HG03565 (cell line): ENCODE data around the gene FSTL4.
"Not testable (repeated sequence)": the region's sequence is repeated elsewhere in the genome, so short reads cannot be mapped to it uniquely, and the experiment has no call there.

ENCODE experiments used
- ATAC-seq: cut with Tn5 transposase; IDR thresholded peaks from one replicate; pipeline ENCODE4 v1.9.1; 2021; ENCODE audit warnings: mild to moderate bottlenecking, moderate library complexity; ENCODE audit not compliant: unreplicated experiment

The FSTL4 gene

DNA sequence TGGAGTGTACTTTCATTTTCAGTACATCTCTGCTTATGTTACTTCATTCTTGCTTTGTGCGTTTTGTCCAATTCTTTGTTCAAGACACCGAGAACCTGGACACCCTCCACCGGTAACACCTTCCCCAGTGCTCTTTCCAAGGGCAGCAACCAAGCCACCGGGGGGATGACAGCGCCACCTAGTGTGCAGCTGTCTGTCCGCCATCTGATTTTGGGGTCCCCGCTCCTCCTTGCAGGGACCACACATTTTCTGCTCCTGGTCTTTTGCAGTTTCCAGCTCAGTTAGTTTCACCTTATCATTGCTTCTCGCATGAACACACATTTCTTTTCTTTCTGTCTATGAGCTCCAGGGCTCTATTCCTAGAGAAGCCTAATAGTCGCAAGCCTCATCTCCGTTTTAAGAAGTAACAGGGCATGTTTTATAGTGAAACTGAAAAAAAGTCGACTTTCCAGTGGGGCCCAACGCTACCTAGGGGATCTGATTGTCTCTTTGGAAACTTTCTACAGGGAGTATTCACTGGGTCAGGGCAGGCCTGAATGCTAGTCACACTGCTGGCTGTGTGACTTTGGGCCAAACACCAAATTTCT lies 152.1 kb downstream of the FSTL4 start:
- no peak for ATAC-seq

DNA sequence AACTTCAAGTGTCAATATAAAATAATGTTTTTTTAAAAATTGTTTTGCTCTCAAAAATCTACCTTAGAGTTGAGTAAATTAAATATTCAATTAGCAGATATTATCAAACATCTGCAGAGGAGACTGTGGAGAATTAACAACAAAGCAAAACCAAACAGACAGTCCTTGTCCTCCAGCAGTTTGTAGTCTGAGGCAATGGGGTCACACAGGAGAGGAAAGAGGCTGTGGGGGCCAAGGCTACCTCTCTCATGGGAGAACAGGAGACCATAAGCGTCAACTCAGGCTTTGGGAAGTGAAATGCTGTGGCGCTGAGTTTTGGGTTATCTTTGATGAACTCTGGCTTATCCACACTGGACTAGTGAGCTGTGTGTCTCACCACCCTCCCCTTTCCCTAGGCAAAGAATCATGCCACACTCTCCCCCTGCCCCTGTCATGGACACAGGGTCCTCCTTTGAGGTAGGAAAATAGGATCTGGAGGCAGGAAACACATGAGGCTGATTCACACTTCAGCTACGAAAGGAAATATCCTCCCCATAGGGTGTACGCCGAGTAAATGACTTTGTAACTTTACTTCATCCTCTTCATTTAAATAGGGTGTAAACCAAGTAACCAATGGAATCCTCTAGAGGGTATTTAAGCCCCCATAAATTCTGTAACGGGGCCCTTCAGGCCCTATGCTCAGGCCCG lies 152.7 kb downstream of the FSTL4 start:
- ATAC-seq, result no peak

DNA sequence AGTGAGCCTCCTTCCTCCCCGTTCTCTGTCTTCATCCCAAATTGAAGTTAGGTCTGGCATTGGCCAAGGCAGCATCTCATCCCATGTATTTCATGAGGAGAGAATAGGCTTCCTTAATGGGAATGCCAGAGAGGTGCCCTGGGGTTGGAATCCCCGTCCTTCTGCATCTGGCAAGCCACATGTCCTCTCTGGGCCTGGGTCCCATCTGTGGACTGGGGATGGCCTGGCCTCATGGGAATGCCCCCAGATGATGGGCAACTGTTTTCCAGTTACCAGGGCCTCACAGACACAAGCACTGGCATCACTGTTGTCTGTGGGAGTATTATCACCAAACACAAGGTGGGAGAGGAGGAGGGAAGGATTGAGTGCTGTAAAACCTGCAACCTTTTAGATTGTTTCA lies 153.9 kb downstream of the FSTL4 start:
- ATAC-seq, result no peak

DNA sequence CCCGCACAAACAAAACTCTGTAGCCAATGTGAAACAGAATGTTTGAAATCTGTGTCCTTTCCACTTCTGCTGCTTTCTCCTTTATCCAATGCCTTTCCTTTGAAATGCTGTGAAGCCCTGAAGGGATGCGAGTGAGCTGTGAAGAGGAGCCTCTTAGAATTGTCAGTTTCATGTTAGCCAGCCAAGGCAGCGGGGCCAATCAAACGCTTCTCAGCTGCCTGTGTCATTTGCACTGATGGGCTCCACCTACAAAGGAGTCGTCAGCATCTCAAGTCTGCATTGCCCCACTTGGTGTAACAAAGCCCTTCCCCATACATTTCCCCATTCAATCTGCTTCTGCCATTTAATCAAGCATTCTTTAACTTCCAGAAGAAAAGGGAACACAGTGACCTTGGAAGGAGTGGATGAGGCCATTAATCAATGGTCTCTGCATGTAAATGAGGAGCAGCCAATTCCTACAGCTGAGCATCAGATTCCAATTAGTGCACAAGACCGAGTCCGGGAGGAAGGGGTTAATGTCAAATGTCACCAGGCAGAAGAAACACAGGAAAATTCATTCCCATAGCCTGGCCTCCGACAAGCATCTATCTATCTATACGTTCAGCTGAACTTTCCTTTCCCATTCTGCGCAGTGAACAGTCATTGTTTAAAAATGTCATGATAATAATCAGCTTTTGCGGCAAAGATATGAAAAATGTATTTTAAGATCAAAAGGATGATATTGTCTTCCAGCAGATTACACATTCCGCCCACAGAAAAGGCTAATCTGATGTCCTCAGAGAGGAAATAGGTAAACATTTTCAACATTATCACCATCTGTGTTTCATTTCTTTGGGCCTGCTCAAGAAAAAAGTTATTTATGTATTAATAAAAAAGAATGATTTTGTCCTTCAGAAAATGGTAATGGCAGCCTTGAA lies 154.6 kb downstream of the FSTL4 start:
- no peak for ATAC-seq

DNA sequence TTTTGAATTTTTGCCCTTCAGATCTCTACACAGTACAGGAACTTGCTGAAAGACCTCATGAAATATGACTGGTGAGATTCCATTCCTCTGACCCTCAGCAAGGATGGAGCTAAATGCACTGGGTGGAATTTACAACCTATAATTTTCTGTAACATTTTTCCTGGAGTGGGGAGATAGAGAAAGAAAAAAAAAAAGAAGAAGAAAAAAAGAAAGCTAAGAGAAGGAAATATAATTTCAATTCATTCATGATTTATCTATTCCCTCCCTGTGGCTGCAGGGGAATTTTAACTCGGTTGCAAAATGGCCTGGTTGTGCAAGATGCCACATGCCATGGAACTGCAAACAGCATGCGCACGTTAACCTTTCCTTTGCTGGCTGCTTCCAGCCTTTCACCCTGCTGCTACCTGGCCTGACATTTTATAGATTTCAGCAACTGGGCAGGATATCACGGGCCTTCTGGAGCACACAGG lies 155.4 kb downstream of the FSTL4 start:
- ATAC-seq, result no peak

DNA sequence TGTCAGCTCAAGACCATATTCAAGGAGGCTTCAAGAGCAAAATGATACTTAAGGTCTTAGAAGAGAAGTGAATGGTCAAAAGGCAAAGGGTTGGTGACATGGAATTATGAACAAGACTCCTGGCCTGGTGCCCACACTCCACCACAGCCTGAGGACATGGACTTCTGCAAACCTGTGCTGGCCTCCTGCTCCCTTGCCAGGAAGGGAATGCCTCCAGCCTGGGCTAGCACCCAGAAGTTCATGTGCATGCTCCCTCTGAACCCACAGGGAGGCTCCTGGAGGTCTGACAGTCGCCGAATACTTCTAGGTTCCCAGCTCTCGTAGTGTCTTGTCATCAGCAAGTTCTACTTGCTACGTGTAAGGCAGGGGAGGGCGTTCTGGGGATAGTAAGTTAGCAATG lies 156.7 kb downstream of the FSTL4 start:
- no peak for ATAC-seq

DNA sequence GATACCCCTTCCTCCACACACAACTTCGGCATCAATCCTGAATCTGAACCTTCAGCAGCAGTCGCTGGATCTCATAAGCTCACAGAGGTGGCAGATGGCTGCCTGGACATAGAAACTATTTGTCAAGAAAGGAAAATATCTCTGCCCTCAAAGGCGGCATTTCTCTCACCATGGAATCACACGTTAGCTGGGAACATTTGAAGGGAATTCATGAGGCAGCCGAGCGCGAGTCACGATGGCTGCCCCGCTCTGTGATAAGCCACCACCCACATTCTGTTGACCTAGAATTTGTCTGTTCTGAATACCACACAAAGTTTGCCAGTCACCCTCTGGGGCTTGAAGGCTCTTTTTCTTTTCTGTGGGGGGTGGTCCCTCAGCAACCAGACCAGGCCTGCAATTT lies 157.9 kb downstream of the FSTL4 start:
- ATAC-seq, result no peak

DNA sequence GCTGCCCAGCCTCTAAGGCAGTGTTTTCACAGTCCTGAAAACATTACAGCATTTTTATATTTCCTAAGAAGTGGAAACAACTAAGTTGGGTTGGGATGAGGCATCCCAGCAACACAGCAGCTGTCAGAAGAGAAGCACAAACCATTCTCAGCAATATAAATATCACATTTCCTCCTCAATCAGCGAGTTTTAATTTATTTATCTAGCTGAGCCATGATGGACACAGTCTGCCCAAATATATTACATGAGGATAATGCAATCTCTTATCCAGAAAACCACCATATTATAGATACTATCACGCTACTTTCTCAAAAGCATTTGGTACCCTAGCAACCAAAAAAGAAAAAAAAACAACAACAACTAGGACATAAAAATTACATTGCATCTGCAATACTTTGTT lies 158.5 kb downstream of the FSTL4 start:
- no peak for ATAC-seq

DNA sequence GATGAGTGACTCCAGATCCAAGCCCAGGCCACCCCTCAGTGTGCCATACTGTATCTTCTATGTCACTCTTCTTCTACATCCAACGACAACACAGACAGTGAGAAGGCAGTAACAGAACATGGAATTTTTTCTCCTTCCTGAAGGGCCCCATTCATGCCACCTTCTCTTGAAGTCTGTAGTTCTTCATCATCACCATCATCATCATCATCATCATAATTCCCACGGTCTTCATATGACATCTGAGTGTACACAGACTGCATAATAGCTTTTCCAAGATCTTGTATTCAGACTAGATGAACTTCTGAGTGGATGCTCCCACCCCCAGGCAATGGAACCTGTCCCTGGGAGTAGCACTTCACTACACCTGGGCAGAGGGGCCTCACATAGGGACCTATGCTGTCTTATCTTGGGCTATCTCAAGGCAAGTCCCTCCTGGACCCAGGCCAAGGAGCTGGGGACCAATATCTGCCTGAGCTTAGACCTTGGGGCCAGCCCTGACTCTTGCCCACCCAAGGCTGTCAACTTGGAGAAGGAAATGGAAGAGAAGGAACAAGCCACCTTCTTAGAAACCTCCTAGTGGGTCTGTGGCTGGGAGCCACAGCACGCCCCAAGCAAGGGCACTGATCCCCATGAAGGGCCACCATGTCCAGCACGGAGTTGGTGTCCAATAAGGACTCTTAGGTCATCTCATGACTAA lies 159.1 kb downstream of the FSTL4 start:
- ATAC-seq, result no peak

DNA sequence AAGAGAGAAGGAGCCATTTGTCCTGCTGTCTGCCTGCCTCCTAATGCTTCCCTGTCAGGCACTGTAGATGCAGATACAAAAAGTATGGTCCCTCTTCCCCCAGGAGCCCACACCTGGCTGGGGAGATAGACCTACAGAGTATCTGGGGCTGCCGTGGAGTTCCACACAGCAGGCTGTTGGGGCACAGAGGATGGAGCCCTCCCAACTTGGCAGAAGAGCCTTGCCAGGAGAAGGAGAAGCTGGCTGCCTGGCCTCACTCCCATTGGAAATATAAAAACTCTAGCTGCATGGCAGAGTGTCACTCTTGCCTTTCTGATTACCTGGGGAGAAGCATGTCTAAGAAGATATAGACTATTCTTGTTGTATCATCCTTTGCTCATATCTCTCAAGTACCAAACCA lies 160.4 kb downstream of the FSTL4 start:
- ATAC-seq, result no peak

DNA sequence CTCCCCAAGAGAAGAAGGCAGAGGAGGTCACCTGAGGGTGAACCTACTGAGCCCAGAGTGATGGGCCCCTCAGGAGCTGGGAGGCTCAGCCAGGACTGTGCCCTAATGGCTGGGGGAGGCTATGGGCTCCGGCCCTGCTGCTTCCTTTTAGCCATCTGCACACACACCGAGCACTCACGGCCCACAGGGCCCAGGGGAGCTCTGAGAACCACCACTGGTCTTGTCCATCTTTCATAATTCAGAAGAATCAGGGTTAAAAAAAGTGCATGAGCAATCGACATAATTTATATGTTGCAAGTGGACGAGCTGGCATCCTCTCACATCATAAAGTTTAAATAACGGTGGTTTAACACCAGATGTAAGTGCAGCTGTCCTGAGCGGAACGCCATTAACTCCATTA lies 162.1 kb downstream of the FSTL4 start:
- no peak for ATAC-seq

DNA sequence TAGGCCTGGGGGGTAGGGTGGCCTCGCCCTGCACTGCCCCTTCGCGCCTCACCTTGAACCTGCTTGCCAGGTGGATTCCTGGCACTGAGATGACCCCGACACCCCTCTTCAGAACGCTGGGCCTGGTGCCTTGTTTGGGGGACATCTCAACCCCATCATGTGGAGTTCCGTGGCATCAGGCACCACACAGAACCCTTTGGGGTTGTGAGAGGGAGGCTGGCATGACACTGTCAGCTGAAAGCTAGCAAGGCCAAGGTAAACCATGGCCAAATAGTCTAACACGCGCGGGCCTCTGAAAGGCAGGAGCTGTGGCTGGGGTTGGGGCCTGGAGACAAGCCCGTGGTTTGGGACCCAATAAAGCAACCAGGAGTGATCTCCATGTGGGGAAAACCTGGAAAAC lies 163.2 kb downstream of the FSTL4 start:
- ATAC-seq, result no peak

DNA sequence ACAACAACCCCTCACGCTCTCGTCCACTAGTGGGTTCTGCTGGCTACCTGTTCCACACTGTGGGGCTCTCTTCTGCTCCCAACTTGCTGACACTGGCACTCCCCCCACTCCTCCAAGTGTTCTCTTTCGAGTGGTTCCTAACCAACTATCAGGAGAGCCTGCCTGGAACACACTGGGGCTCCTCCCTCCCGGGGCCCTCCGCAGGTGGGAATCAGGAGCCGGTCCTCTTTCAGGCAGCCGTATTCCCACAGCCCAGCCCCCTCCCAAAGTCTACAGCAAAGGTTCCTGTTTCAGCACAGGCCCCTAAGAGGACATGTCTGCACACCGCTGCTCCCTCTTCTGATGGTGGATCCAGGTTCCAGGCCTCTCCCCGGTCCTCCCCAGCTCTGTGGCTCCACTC lies 165.9 kb downstream of the FSTL4 start:
- ATAC-seq, result no peak

DNA sequence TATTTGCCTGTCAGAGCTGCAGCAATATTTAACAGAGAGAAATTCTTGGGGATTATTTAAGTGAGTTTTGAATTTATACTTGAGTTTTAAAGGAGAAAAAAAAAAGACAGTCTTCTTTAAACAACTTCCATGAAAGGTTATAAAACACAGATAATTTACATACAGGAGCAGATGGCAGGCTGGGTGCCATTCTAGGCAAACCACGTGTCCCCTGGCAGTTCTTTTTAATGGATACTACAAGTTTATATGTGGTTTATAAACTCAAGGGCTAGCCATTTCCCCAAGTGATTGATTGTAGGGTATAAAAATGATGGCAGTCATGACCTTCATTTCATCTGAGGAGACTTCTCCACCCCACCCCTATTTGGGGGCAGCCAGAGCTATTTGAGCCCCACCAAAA lies 166.6 kb downstream of the FSTL4 start:
- no peak for ATAC-seq

DNA sequence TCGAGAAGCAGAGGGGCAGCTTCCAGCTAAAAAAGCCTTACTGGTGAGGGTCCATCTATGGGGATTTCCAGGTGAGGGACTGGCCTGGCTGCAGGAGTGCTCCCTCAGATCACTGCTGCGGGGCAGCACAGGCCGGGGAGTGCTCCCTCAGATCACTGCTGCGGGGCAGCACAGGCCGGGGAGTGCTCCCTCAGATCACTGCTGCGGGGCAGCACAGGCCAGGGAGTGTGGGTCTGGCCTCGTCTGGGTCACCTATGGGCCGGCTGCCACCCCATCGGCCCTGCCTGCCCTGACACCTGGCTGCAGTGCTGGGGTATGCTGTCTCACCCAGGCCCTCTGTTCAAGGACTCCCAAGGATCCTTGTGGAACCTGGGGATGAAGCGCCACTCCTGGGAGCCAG lies 167.1 kb downstream of the FSTL4 start:
- ATAC-seq, result not testable (repeated sequence)

DNA sequence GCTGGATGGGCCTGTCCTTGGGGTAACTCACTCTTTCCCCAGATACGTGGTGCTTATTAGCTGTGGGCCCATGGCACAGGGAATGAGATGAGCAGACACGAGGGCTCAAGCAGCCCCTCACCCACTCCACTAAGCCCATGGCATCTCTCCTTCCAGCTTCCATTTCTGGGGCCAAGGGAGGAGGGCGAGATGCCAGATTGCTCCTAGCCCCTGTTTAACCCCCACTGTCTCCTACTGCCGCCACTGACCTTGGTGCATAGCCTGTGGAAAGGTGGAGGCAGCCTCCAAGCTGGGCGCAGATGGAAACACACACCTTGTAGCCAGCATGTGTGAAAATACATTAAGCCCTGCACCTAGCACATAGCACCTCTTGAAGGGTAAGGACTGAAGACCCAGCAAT lies 167.6 kb downstream of the FSTL4 start:
- no peak for ATAC-seq

DNA sequence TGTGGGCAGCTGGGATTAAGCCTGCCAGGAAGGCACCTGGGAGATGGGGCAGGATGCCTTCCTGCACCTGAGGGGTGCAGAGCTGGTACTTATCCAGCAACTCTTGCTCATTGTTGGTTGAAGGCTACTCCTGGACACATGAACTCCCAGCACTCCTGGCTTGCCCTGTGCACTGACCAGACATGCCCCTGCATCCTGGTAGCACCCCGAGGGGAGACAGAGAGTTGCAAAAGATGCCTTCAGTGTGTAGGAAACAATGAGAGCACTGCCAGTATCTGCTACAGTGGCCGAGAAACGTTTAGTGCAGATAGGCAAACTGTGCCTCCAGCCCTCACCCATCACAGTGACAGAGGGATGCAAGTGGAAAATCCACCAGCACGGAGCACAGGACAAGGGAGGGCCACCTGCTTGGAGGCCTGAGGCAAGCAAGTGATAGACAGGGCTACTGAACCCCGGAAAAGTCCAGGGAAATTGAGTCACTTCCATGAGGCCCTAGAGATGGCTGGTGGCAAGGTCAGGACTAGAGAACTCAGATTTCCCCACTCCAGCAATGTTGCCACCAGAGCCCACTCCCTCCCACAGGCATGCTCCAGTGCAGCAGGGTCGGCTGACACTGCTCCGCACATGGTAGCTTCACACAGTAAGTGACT lies 171.1 kb downstream of the FSTL4 start:
- no peak for ATAC-seq

DNA sequence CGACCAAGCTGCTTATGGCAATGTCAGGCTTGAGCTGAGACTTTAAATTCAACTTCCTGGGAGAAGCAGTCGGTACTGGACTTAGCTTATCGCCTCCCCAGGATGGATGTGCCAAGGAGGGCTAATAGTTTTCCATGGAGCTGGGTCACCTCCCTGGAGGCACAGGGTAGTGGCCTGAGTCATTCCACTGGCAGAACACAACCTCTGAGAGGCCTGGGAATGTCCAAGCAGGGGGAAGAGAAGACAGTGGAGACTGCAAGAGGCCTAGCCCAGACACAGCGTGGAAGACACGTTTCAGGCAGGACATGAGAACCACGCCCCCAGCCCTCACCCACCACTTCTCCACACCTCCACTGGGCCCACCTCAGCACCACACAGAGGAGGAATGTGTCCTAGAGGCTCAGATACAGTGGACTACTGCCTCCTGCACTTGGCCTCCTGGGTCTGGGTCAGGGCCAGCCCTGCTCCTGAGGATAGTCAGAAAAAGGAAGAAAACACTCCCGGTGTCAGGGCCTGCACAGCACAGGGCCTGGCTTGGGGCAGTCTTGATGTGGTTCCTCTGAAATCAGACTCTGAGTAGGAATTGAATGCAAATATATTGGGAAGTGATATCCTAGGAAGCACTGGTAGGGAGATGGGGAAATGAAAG lies 171.8 kb downstream of the FSTL4 start:
- ATAC-seq, result no peak

DNA sequence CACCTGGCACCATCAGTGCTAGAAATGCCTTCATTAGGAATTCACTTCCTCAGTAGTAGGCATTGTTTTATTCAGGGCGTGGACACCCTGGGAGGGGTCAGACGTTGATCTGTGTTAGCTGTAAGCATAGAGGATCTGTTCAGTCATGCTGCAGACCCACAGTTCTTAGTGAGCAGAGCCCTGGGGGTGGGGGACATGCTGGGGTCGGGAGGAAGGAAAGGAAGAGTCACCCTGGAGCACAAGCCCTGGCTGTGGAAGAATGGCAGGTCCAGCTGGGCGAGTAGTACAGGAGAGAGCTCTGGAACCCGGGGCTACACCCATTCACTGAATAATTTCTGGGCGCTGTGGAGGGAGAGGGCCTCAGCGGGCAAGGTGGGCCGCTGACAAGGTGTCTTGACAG lies 172.5 kb downstream of the FSTL4 start:
- ATAC-seq, result no peak

DNA sequence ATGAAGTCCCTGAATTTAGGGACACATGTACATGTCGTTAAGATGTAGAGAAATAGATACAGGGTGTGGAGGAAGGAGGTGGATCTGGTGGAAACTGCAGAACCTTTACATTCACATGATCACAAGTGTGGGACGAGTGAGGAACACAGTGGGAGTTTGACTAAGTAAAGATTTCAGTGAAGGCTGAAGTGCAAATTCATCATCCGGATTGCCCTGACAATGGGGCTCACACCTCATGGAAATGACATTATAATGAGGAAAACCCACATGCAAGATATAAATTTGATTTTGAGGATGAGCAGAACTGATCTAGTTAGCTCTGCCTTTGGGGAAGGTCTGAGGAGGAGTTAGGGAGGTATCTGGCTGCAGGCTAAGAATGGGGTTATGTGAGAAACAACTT lies 173.9 kb downstream of the FSTL4 start:
- ATAC-seq, result no peak
